Endothelial cell of umbilical vein (primary cell): ENCODE data around the gene ATP13A3. TPM values are rescaled to one million over a fixed set of nuclear protein-coding genes. Genes with fewer than 3 reads are reported as not detected.

ENCODE experiments used
- BruUV-seq: library from RNA; stranded (reverse); fragments of 400-500 nt; replicated peaks from 2 replicates; lab custom pipeline; 2021; lab: Mats Ljungman, UMichigan
- CTCF ChIA-PET: fragments of 300-600, 350-600 bp; sonication (Branson Sonifier 250); formaldehyde crosslinking; loops from one replicate; lab custom pipeline; 2021; ENCODE audit warnings: antibody characterized with exemption, inconsistent platforms; lab: Charles Lee
- POLR2A ChIA-PET: fragments of 300-600, 350-600 bp; sonication (Branson Sonifier 250); formaldehyde crosslinking; loops from one replicate; lab custom pipeline; 2021; ENCODE audit warnings: antibody characterized with exemption, inconsistent platforms; lab: Charles Lee
- DNase-seq: peaks from one replicate; pipeline ENCODE4 v3.0.0-alpha.2; 2011; ENCODE audit warnings: low read depth, low spot score
- FAIRE-seq: peaks from 2 replicates; lab custom pipeline; 2011; peaks lifted over from hg19 to GRCh38; lab: Jason Lieb, UNC
- H2AFZ ChIP-seq: 2 replicates; pipeline ENCODE4 v1.6.0; 2012; ENCODE audit warnings: low read depth, low read length, control low read depth, inconsistent platforms
- H3K27ac ChIP-seq: 2 replicates; pipeline ENCODE4 v1.5.1; 2011; ENCODE audit warnings: low read depth, mild to moderate bottlenecking, control low read depth, low read length, moderate library complexity; ENCODE audit not compliant: insufficient read depth
- H3K27me3 ChIP-seq, 2 experiments: 2 replicates each; pipeline versions ENCODE4 v1.6.0 to v1.6.1; 2011; ENCODE audit warnings: low read length in 2 of 2, mixed read lengths in 1 of 2; ENCODE audit not compliant: control insufficient read depth in 2 of 2, insufficient read depth in 2 of 2
- H3K36me3 ChIP-seq, 2 experiments: 2 replicates in 1 of 2; 3 replicates in 1 of 2; pipeline ENCODE4 v1.5.1; 2011; ENCODE audit warnings: low read length in 2 of 2, mild to moderate bottlenecking in 1 of 2, moderate library complexity in 1 of 2; ENCODE audit not compliant: control insufficient read depth in 2 of 2, insufficient read depth in 2 of 2; ENCODE audit errors: extremely low read depth in 1 of 2
- H3K4me1 ChIP-seq: 3 replicates; pipeline ENCODE4 v1.5.1; 2011; ENCODE audit warnings: mild to moderate bottlenecking, low read length; ENCODE audit not compliant: control insufficient read depth, insufficient read depth; ENCODE audit errors: extremely low read depth
- H3K4me2 ChIP-seq: 2 replicates; pipeline ENCODE4 v1.6.1; 2011; ENCODE audit warnings: low read length, control low read depth, mixed read lengths; ENCODE audit not compliant: insufficient read depth
- H3K4me3 ChIP-seq, 3 experiments: fragments of 200-600 bp in 1 of 3; sonication (generic), shearing (Covaris generic) in 1 of 3; replicated peaks in 1 of 3; 2 replicates each; pipeline ENCODE4 v1.5.1; 2011 to 2016; ENCODE audit warnings: control low read depth in 3 of 3, low read length in 3 of 3, mild to moderate bottlenecking in 2 of 3, inconsistent platforms in 1 of 3, low read depth in 1 of 3, moderate library complexity in 1 of 3; ENCODE audit not compliant: insufficient read depth in 1 of 3
- H3K79me2 ChIP-seq: 2 replicates; pipeline ENCODE4 v1.6.0; 2012; ENCODE audit warnings: low read length, inconsistent platforms; ENCODE audit not compliant: control insufficient read depth, insufficient read depth
- H3K9ac ChIP-seq: replicated peaks from 2 replicates; pipeline ENCODE3; 2011; ENCODE audit warnings: low read length, control low read depth; ENCODE audit not compliant: insufficient read depth; ENCODE audit errors: extremely low read depth
- H3K9me1 ChIP-seq: replicated peaks from 3 replicates; pipeline ENCODE4 v1.6.0; 2011; ENCODE audit warnings: mild to moderate bottlenecking, low read length; ENCODE audit not compliant: control insufficient read depth, insufficient read depth; ENCODE audit errors: extremely low read depth
- H3K9me3 ChIP-seq: replicated peaks from 2 replicates; pipeline ENCODE4 v1.5.1; 2012; ENCODE audit warnings: low read length, inconsistent platforms; ENCODE audit not compliant: control insufficient read depth, insufficient read depth
- H4K20me1 ChIP-seq: replicated peaks from 2 replicates; pipeline ENCODE3; 2011; ENCODE audit warnings: mild to moderate bottlenecking, low read length; ENCODE audit not compliant: control insufficient read depth, insufficient read depth; ENCODE audit errors: extremely low read depth
- CTCF ChIP-seq, 2 donors: IDR thresholded peaks; 1 replicate in 1 of 2; 2 replicates in 1 of 2; pipeline ENCODE4 v1.5.1; 2011; ENCODE audit warnings: low read length in 2 of 2, mild to moderate bottlenecking in 2 of 2, moderate library complexity in 2 of 2, control low read depth in 1 of 2, inconsistent platforms in 1 of 2, low read depth in 1 of 2; ENCODE audit not compliant: insufficient read depth in 1 of 2; ENCODE audit errors: extremely low read depth in 1 of 2
- EZH2 ChIP-seq: IDR thresholded peaks from 2 replicates; pipeline ENCODE4 v1.6.1; 2012; ENCODE audit warnings: borderline replicate concordance, low read depth, mild to moderate bottlenecking, moderate library complexity, low read length, inconsistent platforms; ENCODE audit not compliant: severe bottlenecking
- FOS ChIP-seq: IDR thresholded peaks from 2 replicates; pipeline ENCODE4 v1.6.1; 2011; ENCODE audit warnings: mild to moderate bottlenecking, low read length, moderate library complexity, borderline replicate concordance; ENCODE audit not compliant: insufficient read depth
- GATA2 ChIP-seq: IDR thresholded peaks from 2 replicates; pipeline ENCODE4 v1.7.0; 2011; ENCODE audit warnings: low read depth, mild to moderate bottlenecking, moderate library complexity, mixed read lengths, low read length; ENCODE audit not compliant: insufficient read length, insufficient read depth
- JUN ChIP-seq: IDR thresholded peaks from 2 replicates; pipeline ENCODE4 v1.6.1; 2011; ENCODE audit warnings: borderline replicate concordance, low read depth; ENCODE audit not compliant: insufficient read length, insufficient read depth
- MAX ChIP-seq: IDR thresholded peaks from 2 replicates; pipeline ENCODE4 v1.6.1; 2011; ENCODE audit not compliant: insufficient read depth, insufficient read length
- MYC ChIP-seq: IDR thresholded peaks from one replicate; pipeline ENCODE4 v1.6.1; 2011; ENCODE audit warnings: mild to moderate bottlenecking, low read depth, low read length
- POLR2A ChIP-seq: IDR thresholded peaks from 2 replicates; pipeline ENCODE4 v1.6.1; 2012; ENCODE audit warnings: low read depth, mild to moderate bottlenecking, control low read depth, low read length
- POLR2AphosphoS5 ChIP-seq: IDR thresholded peaks from 2 replicates; pipeline ENCODE4 v1.6.1; 2012; ENCODE audit warnings: low read depth, mild to moderate bottlenecking, control low read depth, low read length, moderate library complexity; ENCODE audit not compliant: insufficient read depth
- dilution Hi-C: fragments of 300-500 bp; cut with MboI; formaldehyde crosslinking; loops from one replicate; pipeline ENCODE4 v1.15.0; 2019; ENCODE audit warnings: low sequenced_read_pairs; ENCODE audit not compliant: extremely low pct_ligation_motif_present
- intact Hi-C: fragments of 100-400 bp; cut with micrococcal nuclease; formaldehyde crosslinking; loops from one replicate; pipeline ENCODE4 v1.10.0; 2022
- polyA plus RNA-seq, 4 experiments: library from polyadenylated mRNA; depleted of rRNA in 3 of 4; stranded (reverse) in 3 of 4; unstranded in 1 of 4; fragments of >200 nt; gene quantifications; 2 replicates each; pipeline versions ENCODE4 v1.2.1 to v1.2.3, GENCODE V29; 2011 to 2012; ENCODE audit warnings: missing spikeins in 1 of 4
- total RNA-seq: library from RNA; stranded (reverse); gene quantifications from 2 replicates; pipeline ENCODE4 v1.2.3, GENCODE V29; 2021

The ATP13A3 gene
- total and polyA plus RNA-seq, 2 donors (not counting 3 experiments of a cell fraction or from before 2014, with no cell fraction given), result 12.0 to 59.0 TPM

DNA sequence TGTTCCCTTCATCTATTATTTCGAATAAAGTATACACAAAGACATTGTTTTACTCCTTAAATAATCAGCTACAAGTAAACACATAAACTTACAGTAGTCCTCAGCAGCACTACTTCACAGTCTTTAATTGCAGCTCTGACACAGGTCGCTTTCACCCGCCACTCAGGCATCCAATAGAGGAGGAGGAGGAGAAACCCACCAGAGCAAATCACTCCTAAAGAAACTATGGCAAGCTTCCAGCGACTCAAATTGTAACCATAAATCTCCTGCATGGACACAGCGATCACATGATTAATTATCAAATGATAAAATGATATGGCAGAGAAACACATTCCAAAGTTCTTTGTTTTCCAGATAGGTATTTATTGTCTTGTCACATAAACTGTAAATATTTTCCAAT is 26.2 kb downstream of the ATP13A3 start:
- no peaks in the 10 kb centered on the region for H3K27me3 ChIP-seq
- intact Hi-C loops (no loop called here), dilution Hi-C loops (no loop called here)
- no peak overlapping the region for H3K4me3 ChIP-seq
- H3K4me2 ChIP-seq, result no peak overlapping the region
- FAIRE-seq (no peak), DNase-seq (no peak)
- no peaks in the 10 kb centered on the region for H3K36me3 ChIP-seq
- H3K79me2 ChIP-seq, result peaks cover 30% of the 10 kb centered on the region
- BruUV-seq, result no TSS peak
- POLR2A ChIA-PET, result no interaction called here
- H3K27ac ChIP-seq, result no peak overlapping the region
- CTCF ChIA-PET, result interaction anchor here (2.4 kb wide), 1 partner anchor 12 kb away, joined by 7 read pairs; no protein-coding TSS in a partner anchor
- TF ChIP-seq GATA2 (no peak), FOS (no peak), POLR2A (no peak), MAX (no peak), EZH2 (no peak), CTCF (IDR thresholded peaks at IDR 0.05; ENCODE audit: extremely low read depth in 1 of 2, insufficient read depth in 1 of 2, low read depth in 1 of 2, low read length in 2 of 2) (no peak), JUN (no peak), MYC (no peak), POLR2AphosphoS5 (no peak)
- no peak overlapping the region for H3K9ac ChIP-seq
- H3K9me1 ChIP-seq, result no peaks in the 10 kb centered on the region
- no peaks in the 10 kb centered on the region for H3K9me3 ChIP-seq
- H2AFZ ChIP-seq, result no peak overlapping the region
- no peaks in the 10 kb centered on the region for H3K4me1 ChIP-seq
- H4K20me1 ChIP-seq, result no peaks in the 10 kb centered on the region
